ENCODE measurements around the gene ABCG1.

The ABCG1 gene

DNA sequence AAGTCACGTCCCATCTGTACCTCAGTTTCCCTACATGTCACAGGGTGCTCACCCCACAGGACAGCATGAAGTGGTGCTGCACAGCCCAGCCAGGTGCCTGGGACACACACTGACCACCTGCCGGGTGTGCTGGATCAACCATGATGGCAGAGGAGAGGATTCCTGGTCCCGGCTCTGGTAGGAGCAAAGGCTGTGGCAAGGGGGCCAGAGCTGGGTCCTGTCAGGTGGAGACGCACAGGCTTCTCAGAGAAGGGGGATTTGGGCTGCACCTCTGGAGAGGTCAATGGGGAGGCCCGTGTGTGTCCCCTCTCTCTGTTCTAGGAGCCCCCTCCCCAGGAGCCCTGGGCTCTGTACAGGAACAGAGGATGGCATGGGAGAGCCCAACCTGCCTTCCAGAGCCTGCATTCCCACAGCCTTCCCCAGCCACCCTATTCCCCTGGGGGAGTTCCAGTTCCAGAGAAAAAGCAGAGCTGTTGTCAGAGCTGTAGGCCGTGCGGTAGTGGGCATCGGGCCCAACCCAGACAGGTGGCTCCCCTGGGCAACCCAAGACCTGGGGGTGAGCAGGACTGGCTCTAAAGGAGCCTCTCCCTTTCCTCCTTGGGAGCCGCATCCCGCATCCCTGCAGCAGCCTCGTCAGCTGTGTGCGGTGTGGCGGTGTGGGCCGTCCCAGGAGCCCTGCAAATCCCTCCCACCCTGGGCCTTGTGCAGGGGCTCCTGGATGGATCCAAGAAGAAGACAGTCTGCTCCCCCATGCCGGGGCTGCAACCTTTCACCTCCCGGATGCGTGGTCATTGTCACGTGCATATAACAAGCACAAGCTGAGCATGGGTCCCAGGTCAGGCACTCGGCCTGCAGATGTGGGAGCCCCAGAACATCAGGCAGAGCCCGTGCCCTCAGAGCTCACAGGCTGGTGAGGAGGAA is 99.1 kb downstream of the ABCG1 start:
- no peak for DNase-seq

DNA sequence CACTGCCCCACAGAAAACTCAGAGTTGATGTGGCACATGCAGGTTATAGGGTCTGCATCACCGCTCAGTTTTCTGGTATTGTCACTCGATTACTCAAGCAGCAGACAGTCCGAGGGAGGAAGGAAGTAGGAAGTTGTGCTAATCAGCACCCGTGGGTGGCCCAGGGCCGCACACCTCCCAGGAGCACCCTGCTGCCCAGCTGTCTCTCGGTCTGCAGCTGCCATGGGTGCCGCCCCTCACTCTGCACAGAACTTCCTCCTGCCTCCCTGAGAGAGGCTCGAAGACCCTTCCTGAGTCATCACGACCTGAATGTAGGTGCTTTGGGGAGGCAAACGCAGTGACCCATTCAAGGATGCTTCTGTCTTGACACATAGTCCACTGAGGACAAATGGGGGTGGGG is 100.4 kb downstream of the ABCG1 start:
- no peak for DNase-seq

DNA sequence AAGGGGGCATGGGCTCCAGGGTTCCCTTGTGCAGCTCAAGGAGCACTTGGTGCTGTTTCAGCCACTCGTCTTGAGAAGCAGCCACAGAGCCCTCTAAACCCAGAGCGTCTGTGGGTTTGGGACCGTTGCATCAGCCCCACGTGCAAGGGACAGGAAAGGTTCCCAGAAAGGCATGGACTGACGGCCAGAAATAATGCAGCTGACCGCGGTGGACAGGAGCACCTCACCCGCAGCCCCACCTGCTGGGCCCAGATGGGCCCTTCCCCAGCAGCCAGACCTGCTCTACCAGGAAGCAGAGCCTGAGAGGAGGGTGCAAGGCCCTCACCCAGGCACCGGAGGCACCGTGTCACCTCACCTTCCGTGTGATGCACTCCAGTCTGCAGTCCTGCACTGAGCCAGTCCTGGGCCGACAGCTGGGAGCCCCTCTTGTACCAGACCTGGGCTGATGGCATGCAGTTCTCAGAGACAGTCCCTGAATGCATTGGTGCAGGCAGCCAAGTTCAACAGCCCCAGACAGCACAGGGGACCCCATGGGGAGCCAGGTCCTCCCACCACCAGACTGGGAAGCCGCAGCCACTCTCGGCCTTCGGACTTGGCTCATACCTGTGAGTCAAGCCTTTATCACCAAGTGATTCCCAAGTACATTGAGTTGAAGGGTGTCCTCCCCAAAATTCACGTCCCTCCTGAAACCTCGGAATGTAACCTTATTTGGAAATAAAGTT is 101.1 kb downstream of the ABCG1 start:
- DNase-seq = no peak

DNA sequence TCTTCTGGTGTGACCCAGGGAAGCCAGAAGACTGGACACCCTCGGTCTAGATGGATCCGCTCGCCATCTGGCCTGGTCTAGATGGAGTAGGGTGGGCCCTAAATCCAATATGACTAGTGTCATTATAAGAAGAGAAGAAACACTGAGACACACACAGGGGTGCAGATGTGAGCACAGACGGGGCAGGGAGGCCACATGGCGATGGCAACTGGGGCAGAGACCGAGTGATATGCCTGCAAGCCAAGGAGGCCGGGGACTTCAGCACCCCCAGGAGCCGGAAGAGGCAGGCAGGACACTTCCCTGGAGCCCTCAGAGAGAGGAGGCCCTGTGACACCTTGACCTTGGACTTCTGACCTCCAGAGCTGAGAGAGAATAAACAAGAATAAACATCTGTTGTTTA is 101.9 kb downstream of the ABCG1 start:
- no peak for DNase-seq

DNA sequence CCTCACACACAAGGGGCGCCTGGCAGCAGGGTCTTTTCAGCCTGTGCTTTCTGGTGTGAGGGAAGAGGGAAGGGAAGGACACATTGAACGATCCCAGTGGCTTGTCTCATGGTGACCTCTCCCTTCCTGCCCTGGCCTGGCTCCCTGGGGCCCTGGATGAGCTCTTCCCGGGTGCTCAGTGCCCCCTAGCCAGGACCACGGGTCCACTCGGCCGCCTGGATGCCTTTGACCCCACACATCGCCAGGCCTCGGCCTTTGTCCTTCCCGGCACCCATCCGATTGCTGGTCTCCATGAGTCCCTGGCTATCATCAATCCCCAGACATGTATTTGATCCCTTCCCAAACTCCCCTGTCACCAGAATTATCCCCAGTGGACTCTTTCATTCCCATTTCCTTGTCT is 102.3 kb downstream of the ABCG1 start:
- DNase-seq = no peak

DNA sequence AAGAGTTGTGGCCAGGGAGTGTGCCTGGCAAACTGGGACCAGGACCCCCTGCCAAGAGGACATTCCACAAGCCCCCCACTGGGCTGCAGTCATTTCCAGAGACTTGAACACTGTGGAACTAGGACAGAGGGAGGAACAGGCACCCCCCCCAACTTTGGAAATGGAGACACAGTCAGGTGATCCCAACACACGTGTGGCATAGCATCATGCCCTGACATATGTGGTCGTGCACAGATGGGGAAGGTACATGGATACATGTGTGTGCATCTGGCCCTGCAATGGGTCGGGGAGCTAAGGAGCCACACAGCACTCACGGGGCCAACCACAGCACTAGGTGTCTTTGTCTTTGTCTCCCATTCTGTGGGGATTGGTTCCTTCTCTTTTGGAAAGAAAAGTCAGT is 102.9 kb downstream of the ABCG1 start:
- DNase-seq = no peak

DNA sequence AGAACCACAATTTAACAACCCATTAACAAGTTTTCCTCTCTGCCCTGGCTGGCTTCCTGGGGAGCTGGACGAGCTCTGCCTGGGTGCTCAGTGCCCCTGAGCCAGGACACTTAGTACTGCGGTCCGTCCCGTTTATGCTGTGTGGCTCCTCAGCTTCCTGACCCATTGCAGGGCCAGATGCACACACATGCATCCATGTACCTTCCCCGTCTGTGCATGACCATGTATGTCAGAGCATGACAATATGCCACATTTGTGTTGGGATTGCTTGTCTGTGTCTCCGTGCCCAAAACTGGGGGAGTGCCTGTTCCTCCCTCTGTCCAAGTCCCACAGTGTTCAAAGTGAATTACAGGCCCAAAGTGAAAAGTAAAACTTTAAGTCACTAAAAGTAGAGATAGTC is 106.0 kb downstream of the ABCG1 start:
- no peak for DNase-seq

DNA sequence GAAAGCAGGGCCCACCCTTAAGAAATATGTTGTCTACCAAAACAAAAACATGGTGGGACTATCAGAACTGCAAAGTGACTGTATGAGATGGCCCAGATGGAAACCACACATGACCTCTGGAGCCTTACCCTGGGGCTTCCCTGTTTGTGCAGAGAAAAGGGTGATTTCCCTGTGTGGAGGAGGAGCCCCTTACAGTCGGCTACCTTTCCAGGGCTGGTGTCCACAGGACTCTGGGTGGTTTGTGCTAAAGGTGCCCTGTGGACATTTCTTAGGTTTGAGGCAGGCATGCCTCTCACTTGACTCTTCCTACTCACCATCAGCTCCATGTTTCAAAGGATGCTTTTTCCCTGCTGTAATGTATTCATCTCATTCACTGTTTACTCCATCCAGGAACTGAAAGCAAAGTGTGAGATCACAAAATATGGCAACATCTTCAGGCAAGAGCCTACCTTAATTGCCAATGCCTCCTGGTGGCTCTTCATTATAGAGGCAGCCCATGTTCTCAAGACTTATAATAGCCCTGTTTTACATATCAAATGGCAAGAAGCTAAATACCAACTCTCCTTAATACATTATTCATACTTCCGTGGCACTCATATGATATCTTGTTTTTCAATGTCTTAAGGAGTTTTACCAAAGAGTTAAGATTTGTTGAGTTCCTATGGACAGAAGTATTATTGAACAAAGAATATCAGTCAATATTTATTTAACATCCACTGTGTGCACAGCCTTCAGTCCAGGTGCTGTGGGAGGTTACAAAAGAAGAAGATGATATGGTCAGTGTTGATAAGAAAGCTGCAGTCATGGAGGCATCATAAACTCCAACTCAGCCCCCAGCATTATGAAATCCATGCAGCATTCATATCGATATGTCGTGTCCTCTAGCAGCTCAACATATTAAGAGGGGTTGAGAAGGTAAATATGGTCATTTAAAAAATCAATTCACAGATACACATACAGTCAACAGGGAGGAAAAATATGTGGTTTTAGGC is 111.7 kb downstream of the ABCG1 start:
- DNase-seq = no peak

DNA sequence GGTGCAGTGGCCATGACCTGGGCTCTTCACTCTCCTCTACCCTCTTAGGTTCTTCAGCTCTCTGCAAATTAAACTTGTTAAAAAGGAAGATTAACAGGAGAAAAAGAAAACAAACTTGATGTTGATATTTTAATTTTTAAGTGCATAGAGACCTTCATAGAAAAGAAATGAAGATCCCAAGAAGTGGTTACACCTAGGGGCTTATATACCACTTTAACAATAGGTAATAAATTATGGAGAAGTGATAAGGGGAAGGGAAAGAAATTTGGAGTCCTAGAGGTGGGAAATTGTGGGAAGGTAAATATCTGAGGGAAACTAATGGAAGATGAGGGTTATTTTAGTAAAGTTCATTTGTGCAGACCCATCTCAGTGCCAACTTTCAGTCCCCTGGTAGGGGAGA is 112.7 kb downstream of the ABCG1 start:
- DNase-seq = no peak

DNA sequence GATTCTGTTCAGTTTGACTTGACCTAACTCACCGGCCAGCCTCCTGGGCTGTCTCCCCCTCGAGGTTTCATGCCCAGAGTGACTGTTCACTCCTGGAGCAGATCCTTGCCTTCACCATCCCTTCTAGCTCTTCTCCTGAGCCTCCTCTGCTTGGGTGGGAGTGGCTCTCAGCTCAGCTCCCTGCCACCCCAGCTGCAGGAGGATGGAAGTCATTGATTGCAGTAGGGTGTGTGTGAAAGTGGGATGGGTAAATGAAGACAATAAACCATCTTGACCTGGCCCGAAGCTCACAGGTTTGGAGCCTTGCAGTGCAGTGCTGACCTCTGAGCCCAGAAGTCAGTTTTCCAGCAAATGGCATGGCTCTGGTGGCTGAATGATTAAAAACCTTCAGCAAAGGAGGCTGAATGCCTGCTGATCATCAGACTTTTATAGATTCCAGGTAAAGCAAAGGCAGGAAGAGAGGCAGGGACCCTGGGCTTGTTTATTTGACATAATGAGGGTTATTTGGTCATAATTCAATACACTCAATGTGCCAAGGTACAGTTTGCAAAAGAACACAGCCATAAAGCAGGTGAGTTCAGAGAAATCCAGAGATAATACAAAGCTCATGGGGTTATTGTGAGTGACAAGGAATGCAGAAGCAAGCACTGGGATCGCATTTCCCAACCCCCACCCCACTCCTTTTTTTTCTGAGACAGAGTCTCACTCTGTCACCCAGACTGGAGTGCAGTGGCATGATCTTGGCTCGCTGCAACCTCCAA is 113.8 kb downstream of the ABCG1 start:
- no peak for DNase-seq

DNA sequence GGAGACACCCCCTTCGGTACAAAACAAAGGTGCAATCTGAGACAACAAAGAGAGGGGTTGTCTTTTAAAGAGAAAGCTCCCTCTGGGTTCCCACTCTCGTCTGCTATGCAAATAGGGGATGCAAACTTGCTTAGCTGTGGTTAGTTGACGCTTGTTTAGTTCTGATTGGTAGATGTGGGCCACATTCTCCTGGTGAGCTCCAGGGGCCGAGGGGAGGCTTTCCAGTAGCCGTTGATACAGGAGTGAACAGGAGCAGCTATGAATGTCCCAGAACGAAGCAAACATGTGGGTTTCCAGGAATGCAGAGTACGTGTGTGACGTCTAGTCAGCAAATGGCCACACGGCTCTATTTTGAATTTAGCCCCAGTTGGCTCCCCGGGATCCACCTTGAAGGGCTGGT is 117.1 kb downstream of the ABCG1 start:
- no peak for DNase-seq

DNA sequence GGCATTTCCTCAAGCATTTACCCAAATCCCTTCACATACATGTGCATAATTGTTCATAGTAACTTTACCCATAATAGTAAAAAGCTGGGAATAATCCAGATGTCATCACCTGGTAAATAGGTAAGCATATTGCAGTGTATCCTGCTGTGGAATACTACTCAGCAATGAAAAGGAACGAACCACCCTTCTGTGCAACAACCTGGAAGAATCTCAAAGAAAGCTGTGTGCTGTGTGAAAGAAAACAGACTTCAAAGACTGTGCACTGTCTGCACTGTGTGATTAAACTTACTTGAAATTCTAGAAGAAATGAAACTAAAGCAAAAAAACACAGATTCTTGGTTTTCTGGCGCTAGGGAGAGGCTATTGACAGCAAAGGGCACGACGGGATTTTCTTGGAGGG is 118.3 kb downstream of the ABCG1 start:
- no peak for DNase-seq

DNA sequence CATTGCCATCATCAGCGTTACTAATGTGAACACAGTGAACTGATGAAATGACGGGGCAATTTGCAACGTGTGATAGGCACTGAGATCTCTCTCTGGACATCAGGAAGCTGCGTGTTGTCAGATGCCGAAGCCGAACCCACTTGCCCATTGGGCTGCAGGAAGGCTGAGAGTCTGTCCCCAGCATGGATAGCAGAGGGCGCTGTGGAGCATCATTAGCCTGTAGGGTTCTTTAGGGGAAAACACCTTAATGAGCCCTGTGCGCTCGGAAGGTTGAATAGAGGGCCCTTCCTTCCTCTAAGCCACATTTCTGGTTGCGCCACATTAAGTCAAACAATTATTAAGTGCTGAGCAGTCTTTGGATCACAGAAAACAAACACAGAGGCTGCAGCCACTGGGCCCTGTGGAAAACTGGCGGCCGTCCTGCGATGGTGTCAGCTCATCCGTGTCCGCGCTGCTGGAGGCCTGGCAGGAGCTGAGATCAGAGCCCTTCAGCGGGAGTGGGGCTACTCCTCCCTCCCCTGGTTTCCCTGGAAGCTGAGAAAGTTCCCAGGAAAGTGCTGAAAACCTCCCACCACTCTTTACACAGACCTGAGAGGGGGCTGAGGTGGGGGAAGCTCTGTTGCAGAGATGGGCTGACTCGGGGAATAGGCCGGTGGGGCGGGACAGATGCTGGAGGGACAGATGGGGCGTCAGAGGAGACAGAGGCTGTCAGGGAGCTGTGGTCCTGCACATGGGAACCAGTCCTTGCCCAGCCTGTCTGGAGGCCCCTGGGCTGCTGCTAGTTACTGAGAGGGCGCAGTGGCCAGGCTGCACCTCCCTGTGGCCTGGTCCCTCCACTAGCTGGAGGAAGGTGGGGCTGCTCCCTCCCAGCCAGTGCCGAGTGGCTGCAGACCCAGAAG is 119.1 kb downstream of the ABCG1 start:
- peak in 49 of 56 donors; percentile 11 to 83 (median 41) for DNase-seq

DNA sequence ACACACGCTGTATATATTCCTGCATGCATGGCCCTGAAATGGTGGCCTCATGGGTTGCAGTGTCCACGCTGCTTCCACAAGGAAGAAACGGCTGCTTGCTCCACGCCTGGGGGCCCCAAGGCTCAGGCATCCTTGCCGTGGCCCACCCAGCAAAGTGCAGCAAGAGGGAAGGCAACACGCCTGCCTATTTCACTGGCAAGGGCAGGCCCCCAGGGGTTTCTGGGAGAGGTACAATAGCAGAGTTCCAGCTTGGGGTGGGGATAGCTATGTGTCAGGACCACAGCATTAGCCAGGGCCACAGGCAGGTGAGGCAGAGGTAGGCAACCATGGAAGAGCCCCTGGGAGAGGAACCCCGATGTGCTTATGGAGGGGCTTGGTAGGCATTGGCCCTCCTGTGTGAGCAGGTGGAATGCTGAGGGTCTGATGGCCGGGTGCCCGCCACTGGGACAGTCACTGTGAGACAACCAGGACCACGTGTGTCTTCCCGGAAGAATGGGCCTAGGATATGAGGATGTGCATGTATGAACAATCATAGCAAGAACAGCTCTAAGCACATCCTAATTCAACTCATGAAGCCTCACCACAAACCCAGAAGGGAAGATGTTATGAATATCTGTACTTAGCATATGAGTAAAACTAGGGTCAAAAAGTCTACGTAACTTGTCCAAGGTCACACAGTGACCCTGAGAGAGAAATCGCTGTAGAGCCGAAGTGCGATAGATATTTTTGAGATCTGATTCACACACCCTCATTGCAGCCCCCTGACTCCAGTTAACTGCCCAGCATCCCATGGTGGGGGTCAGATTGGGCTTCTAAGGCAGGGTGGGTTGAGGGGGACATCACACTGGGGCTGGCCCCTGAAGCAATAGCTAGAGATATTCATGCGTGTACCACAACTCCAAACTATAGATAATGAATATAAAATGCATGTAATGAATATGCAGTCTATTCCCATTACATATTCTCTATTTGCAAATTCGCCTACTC is 120.1 kb downstream of the ABCG1 start:
- DNase-seq = no peak

DNA sequence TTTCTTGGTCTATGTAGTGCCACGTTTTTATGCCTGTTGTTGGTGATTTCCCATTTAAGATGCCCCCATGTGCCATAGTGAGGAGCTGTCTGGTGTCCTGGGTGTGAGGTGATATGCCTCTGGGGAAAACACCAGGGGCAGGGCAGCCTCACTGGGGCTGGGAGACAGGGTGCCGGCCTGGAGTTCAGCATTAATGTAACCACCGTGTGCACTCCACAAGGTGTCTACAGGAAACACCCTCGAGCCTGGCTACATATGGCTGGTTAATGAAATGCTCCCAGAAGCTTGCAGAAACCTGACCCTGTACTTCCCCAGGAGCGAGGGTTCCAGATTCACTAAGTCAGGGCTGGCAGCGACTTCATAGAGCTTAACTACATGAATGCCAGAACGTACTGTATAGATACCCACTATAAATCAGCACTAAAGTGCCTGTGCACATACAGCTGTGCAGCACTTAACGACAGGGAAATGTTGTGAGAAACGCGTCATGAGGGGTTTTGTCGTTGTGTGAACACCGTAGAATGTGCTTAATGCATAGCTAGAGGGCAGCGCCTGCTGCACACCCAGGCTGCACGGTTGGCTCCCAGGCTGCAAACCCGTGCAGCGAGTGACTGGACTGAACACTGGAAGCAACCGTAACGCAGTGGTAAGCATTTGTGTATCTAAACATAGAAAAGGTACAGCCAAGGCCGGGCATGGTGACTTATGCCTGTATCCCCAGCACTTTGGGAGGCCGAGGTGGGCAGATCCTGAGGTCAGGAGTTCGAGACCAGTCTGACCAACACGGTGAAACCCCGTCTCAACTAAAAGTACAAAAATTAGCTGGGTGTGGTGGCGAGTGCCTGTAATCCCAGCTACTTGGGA is 121.5 kb downstream of the ABCG1 start:
- no peak for DNase-seq

DNA sequence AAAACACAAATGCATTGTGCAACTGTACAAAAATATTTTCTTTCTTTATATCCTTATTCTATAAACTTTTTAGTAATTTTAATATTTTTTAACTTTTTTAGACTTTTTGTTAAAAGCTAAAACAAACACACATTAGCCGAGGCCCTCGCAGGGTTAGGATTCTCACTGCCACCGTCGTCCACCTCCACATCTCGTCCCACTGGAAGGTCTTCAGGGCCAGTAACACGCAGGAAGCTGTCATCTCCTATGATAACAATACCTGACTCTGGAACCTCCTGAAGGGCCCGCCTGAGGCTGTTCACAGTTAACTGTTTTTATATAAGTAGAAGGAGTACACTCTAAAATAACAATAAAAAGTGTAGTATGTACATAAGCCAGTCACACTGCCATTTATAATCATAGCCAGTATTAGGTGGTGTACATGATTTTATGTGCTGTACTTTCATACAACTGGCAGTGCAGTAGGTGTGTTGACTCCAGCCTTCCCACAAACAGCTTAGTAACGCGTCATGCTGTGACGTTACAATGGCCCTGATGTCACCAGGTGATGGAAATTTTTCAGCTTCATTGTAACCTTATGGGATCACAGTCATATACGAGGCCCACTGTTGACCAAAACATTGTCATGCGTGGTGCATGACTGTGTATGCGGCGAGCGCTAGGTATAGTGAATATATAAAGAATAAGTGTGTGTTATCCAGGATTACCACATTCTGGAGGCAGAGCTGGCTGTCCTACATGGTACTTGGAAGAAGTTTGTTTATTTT is 123.0 kb downstream of the ABCG1 start:
- no peak for DNase-seq

DNA sequence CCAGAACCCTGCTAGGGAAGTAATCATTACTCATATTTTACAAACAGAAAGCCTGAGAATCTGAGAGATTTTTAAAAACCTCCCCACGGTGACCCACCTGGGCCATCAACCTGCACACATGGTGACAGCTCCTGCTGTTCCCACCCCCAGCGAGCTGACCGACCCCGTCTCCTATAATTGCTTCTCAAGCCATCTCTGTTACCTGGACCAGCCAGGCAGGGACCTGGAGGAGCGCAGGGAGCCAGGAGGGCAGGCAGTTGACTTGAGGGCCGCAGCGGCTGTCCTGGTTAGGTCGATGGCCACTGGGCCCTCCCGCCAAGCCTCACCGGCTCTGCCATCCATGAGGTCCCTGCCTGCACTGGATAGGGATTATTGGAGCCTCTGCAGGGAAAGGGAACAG is 124.2 kb downstream of the ABCG1 start:
- DNase-seq = no peak
